RCC 7860 (cell line): ENCODE results near the gene RPS19.

Source experiments
- DNase-seq: peaks from one replicate; pipeline ENCODE4 v3.0.0-alpha.2; 2015; ENCODE audit warnings: low spot score
- FAIRE-seq: peaks from 2 replicates; lab custom pipeline; 2012; peaks lifted over from hg19 to GRCh38; lab: Jason Lieb, UNC

Gene RPS19

GRCh38 chr19:41877916-41878905 lies 18.2 kb downstream of the RPS19 start:
- DNase-seq: no peak
- FAIRE-seq: no peak

GRCh38 chr19:41879080-41879479 lies 19.0 kb downstream of the RPS19 start:
- FAIRE-seq (no peak), DNase-seq (no peak)

GRCh38 chr19:41879670-41880328 lies 19.7 kb downstream of the RPS19 start:
- FAIRE-seq (no peak), DNase-seq (no peak)

GRCh38 chr19:41880329-41880708 lies 20.3 kb downstream of the RPS19 start:
- no peak for FAIRE-seq
- DNase-seq: no peak

GRCh38 chr19:41882568-41883462 lies 22.8 kb downstream of the RPS19 start, which contains the start of gene ARHGEF1:
Gene ARHGEF1 (plus strand): TSS chr19:41883184. CDS start chr19:41888083, 4,899 bp downstream.
- DNase-seq: peak; percentile 15
- FAIRE-seq: no peak

- DNase-seq (no peak), FAIRE-seq (no peak)
Measured at GRCh38 chr19:41883463-41883820, 23.4 kb downstream of the RPS19 start.

GRCh38 chr19:41883821-41884733 lies 24.0 kb downstream of the RPS19 start:
- DNase-seq (peak; percentile 89), FAIRE-seq (peak; percentile 74)

GRCh38 chr19:41886761-41887710 lies 27.0 kb downstream of the RPS19 start:
- DNase-seq: no peak
- FAIRE-seq: no peak

DNA sequence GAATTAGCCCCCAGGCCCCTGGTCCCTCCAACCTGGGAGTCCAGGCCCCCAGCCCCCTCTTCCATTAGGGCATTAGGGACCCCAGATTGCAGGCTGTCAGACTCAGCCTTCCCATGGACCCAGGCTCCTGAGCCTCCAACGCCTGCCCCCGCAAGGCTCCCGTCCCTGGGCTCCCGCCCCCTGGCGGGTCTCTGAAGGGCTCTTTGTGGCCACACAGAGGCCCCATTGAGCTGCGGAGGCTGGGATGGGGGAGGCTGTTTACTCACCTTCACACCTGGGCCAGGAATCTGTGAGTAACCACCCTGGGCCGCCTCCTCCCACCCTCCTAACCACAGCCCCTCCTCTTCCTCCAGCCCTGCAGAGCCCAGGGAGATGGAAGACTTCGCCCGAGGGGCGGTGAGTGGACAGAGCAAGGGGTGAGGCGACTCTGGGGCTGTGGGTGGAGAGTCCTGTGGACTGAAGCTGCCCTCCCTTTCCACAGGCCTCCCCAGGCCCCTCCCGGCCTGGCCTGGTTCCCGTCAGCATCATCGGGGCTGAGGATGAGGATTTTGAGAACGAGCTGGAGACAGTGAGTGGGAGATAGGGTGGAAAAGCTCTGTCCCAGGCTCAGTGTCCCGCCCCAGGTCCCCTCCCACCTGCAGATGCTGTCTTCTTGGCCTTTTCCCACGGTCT lies 27.8 kb downstream of the RPS19 start:
- FAIRE-seq (no peak), DNase-seq (peak; percentile 23)

GRCh38 chr19:41888926-41889325 lies 28.9 kb downstream of the RPS19 start:
- DNase-seq (no peak), FAIRE-seq (no peak)

DNA sequence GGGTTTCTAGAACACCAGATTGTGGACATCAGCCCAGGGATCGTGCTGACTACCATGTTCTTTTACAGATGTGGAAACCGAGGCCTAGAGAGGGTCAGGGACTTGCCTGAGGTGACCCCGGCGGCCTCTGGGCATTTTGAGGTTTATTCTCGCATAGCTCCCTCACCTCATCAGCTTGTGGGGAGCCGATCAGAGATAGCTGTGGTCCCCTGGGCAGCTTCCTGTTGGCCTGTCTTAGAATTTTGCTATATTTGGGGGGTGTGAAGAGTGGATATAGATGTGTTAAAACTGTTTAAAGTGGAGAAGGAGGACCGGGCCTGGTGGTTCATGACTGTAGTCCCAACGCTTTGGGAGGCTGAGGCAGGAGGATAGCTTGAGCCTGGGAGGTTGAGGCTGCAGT lies 29.8 kb downstream of the RPS19 start:
- no peak for DNase-seq
- FAIRE-seq: no peak

DNA sequence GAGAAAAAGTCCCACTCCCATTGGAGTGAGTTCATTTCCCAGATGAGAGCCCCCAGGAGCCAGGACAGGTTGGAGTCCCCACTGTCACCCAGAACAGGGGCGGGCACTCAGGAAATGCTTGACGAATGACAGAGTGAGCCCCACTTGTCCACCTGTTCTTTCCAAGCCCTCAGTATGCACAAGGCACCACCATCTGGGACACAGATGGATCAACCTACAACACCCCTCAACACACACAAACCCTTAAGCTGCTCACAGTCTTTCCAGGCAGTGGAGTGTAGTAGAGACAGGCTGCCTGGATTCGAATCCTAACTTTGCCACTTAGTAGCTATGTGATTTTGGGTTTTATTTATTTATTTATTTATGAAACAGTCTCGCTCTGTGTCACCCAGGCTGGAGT lies 30.9 kb downstream of the RPS19 start:
- DNase-seq: no peak
- no peak for FAIRE-seq

DNA sequence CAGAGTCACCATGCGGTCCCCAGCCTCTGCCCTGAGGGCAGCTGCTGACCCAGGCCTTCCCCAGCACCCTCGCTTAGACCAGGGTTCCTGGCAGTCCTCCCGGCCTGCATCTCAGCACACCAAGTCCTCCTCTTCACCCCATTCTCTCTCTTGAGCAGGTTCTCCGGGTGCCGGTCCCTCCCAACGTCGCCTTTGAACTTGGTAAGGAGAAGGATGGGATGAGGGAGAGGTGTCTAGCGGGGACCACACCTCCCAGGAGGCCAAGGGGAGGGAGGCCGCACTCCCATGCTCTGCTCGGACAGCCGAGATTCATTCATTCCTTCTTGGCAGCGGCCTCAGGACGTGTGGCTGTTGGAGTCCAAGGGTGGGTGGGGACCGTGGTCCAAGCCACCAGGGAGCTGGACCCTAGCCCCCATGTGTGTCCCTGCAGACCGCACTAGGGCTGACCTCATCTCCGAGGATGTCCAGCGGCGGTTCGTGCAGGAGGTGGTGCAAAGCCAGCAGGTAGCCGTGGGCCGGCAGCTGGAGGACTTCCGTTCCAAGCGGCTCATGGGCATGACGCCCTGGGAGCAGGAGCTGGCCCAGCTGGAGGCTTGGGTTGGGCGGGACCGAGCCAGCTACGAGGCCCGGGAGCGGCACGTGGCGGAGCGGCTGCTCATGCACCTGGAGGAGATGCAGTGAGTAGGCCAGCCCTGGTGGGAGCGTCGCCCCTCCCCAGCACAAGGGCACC lies 32.3 kb downstream of the RPS19 start:
- DNase-seq (no peak), FAIRE-seq (no peak)

GRCh38 chr19:41893899-41894298 lies 33.8 kb downstream of the RPS19 start:
- no peak for FAIRE-seq
- no peak for DNase-seq

- no peak for FAIRE-seq
Measured at GRCh38 chr19:41894350-41894749, 34.3 kb downstream of the RPS19 start.

DNA sequence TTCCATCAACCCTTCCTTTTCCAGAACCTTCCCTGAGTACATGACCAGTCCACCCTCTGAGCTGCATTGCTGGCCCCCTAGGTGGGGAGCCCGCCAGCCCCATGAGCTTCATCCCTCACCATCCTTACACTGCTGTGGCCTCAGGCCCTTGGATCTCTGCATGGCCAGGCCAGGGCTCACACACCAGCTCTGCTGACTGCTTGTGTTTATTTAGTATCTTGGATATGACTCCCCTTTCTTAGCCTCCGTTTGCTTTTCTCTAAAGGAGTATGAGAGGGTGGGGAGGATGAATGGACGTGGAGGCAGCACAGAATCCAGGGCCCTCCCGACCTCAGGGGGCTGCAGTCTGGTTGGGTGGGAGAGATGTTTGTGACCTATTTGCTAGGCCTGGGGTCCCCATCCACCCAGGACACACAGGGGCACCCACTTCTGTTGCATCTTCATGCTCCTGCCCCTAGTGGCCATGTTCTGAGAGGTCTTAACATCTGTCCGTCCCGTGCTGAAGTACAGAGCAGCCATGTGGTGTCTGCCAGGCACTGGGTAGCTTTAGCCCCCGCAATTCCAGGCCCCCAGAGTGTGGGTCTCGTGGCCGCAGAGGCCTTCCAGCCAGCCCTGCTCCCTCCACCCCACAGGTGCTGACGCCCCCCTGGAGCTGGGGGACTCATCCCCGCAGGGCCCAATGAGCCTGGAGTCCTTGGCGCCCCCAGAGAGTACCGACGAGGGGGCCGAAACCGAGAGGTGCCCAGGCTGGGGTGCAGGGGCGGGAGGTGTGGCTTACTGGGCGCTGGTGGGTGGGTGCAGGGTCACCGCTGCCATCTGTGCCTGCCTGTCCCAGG lies 35.9 kb downstream of the RPS19 start:
- DNase-seq (no peak), FAIRE-seq (no peak)

More at GRCh38 chr19:41894350-41894749, 34.3 kb downstream of the RPS19 start:
- DNase-seq: no peak

GRCh38 chr19:41896581-41896942 lies 36.5 kb downstream of the RPS19 start:
- FAIRE-seq (no peak), DNase-seq (no peak)
